GM21367 (cell line): ENCODE measurements around the gene SLC34A2.
"Not testable (repeated sequence)": the region's sequence is repeated elsewhere in the genome, so short reads cannot be mapped to it uniquely, and the experiment has no call there.

Experiments used
- ATAC-seq: cut with Tn5 transposase; IDR thresholded peaks from one replicate; pipeline ENCODE4 v1.9.1; 2021; ENCODE audit not compliant: unreplicated experiment

The SLC34A2 gene

DNA sequence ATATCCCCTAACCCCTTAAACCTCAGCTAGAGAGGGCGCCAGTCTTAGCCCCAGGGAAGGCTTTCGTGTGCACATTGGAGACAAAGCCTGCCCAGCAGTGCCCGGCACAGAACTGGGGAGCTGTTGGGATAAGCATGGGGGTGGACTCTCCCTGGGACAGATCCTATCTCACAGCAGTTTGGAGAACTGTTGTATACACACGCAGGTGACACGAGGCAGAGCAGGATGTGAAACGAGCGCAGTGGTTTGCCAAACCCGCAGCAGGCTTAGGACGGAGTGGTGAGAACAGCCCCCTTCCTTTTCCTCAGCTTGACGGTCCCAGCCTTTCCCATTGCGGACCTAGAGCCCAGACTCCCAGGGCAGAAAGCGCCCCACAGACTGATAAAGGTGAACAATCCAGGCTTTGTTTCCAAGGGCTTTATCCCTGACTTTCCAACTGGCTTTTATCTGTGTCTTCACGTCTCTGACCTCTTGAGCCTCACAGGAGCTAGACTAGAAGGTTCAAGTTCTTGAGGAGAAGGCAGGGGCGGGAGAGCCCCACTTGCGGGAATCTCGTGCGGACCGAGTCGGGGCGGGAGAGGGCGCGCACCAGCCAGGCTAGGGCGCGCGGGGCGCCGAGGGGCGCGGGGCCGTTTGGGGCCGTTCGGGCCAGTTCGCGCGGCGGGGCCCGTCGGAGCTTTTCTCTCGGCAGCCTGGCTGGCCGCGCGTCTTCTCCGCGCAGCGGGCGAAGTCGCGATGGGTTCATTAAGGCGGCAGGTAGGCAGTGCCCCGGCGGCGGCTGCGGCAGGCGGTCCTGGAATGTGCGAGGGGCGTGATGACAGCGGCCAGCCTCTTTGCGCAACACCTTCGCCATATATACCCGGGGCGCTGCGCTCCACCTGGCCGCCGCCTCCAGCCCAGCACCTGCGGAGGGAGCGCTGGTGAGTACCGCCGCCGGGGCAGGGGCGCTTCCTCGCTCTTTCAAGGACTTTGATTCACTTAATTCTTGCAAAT, at the start of gene SLC34A2:
Gene SLC34A2 (plus strand): TSS at position 881 of the 993 bp plus-strand sequence. CDS start 6,650 bp downstream, outside the sequence.
- ATAC-seq, result no peak

- ATAC-seq, result no peak
These were observed 47.0 kb upstream of the SLC34A2 start for GRCh38 chr4:25608644-25609043.

GRCh38 chr4:25609976-25610375, 45.7 kb upstream of the SLC34A2 start:
- no peak for ATAC-seq

GRCh38 chr4:25613613-25614012, 42.0 kb upstream of the SLC34A2 start:
- not testable (repeated sequence) for ATAC-seq

DNA sequence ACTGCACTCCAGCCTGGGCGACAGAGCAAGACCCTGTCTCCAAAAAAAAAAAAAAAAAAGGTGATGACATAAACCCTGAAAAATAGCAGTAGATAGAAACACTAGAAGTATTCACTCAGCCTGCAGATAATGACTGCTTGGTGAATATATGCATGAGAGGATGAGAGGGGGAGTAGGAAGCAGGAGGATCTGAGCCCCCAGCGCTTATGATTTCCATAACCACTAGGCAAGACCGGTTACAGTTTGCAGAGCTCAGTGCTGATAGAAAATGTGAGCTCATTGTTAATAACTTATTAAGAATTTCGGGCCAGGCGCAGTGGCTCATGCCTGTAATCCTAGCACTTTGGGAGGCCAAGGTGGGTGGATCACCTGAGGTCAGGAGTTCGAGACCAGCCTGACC, 40.8 kb upstream of the SLC34A2 start:
- ATAC-seq, result no peak

- ATAC-seq, result no peak
These were observed 34.4 kb upstream of the SLC34A2 start for GRCh38 chr4:25621027-25621930.

GRCh38 chr4:25624616-25625015, 31.0 kb upstream of the SLC34A2 start:
- ATAC-seq, result no peak

- ATAC-seq, result no peak
These were observed 27.2 kb upstream of the SLC34A2 start for GRCh38 chr4:25628451-25628850.

- no peak for ATAC-seq
These were observed 23.5 kb upstream of the SLC34A2 start for GRCh38 chr4:25632135-25632534.

DNA sequence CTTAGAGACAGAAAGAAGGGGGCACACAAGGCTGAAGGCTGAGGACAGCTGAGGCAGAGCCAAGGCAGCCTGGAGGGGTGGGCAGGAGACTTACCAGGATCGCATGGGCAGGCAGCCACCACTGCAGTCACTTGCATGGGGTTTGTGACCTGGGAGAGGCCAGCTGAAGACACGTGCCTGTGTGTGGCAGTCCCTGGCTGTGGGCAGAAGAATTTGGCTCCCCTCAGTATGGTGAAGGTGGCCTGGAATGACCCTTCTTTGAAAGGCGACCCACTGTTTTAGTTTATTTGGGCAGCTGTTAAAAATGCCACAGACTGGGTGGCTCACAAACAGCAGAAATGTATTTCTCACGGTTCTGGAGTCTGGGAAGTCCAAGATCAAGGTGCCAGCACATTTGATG, 22.1 kb upstream of the SLC34A2 start:
- ATAC-seq, result no peak

- no peak for ATAC-seq
These were observed 20.1 kb upstream of the SLC34A2 start for GRCh38 chr4:25635501-25635900.

DNA sequence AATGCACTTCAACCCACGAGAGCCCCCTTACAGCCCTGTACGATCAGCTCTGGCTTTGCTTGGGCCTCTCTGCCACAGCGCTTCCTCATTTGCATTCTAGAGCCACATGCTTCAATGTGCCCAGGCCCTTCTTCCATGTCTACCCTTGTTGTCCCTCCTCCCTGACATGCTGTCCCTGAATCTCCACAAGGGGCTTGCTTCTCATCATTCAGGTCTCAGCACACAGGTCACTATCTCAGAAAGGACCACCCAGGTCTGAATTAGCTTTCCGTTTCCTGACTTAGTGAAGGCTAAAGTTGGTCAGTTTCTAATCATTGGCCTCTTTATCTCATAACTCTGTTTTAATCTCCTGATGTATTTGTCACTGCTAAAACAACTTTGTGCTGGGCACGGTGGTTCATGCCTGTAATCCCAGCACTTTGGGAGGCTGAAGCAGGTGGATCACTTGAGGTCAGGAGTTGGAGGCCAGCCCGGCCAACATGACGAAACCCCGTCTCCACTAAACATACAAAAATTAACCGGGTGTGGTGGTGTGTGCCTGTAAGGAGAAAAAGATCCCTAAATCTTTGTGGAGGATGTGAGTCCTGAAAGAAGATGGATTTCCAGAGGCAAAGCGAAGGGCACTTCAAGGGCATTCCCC, 17.9 kb upstream of the SLC34A2 start:
- no peak for ATAC-seq

- ATAC-seq, result no peak
These were observed 17.4 kb upstream of the SLC34A2 start for GRCh38 chr4:25638221-25638601.

DNA sequence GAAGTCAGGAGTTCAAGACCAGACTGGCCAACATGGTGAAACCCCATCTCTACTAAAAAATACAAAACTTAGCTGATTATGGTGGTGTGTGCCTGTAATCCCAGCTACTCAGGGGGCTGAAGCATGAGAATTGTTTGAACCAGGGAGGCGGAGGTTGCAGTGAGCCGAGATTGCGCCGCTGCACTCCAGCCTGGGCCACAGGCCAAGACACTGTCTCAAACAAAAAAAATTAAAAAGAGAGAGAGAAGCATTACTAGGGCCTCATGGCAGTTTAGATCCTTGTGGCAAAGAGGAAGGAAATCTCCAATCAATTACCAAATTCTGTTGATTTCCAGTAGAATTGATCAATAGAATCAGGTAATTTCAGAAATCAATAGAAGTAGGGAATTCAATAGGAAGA, 16.8 kb upstream of the SLC34A2 start:
- no peak for ATAC-seq

DNA sequence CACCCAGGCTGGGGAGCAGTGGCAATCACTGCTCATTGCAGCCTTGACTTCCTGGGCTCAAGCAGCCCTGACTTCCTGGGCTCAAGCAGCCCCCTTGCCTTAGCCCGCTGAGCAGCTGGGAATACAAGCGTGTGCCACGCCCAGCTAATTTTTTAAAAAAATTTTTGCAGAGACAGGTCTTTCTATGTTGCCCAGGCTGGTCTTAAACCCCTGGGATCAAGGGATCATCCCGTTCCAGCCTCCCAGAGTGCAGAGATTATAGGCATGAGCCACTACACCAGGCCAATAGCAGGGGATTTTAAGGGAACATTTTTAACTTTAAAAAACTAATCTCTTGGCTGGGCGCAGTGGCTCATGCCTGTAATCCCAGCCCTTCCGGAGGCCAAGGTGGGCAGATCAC, 5.3 kb upstream of the SLC34A2 start:
- ATAC-seq, result no peak

- no peak for ATAC-seq
These were observed 4.0 kb upstream of the SLC34A2 start for GRCh38 chr4:25651682-25652081.

DNA sequence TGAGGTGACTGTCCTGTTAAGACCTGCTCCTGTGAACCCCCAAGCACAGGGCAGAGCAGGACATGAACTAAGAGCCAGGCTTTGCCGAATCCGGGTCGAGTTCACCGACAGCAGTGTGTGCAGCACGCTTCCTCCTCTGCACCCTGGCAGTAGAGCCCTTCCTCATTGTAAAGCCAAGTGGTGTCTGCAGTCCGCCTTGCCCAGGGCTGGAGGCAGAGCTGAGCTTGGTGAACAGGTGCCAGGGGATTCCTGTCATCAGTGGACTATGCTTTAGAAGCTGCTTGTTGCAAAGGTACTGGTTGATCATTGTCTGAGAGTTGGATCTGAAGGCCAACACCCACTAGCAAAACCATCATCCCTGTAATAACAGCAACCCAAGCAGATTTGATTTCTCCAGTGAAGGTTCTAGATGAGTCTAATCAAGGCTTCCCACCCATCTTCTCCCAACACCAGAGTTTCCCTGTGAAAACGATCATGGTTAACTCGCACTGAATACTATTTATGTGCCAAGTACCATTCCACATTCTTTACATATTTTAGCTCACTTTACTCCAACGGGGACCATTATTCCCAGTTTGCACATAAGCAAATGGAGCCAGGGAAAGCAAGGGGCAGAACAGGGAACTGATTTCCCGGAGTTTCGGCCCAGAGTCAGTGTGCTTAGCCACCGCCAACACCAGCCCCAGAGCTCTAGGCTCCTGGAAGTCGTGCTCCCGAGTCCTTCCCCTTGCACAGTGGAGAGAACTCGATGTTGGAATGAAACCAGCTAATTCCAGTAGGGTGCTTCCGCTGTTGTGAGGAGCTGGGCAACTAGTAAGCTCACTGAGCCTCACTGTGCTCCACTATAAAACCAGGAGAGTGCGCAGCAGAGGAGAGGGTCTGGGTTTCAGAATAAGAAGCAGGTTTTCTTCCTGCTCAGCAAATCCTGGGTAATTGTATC, 1.4 kb upstream of the SLC34A2 start:
- ATAC-seq, result no peak

GRCh38 chr4:25656031-25656430, 380 bp downstream of the SLC34A2 start:
- ATAC-seq, result no peak

DNA sequence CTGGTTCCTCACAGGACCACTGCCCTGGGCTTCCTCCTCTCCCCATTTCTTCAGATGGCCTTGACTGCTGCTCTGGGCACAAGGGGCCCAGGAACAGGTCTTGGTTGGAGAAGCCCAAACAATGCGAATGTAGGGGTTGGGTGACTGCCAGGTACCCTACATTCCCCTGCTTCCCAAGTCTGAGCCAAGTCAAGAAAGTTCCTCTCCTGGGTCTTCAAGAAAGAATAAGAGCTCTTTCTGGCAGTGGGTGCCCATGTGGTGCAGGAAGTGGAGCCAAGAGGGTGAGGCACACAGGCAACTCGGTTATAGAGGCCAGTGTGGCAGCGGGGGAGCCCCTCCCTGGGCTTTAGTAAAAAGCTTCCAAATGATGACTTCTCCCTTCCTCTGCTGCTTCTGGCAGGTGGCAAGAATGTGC, 2.7 kb downstream of the SLC34A2 start:
- no peak for ATAC-seq

GRCh38 chr4:25658777-25659176, 3.1 kb downstream of the SLC34A2 start:
- ATAC-seq, result no peak
